ENCODE measurements around the gene ELMO1. TPM values are rescaled to one million over a fixed set of nuclear protein-coding genes. Genes with fewer than 3 reads are reported as not detected.

ELMO1 gene
- total RNA-seq, 2 donors from 2014 or later = 10.9 to 56.0 TPM

DNA sequence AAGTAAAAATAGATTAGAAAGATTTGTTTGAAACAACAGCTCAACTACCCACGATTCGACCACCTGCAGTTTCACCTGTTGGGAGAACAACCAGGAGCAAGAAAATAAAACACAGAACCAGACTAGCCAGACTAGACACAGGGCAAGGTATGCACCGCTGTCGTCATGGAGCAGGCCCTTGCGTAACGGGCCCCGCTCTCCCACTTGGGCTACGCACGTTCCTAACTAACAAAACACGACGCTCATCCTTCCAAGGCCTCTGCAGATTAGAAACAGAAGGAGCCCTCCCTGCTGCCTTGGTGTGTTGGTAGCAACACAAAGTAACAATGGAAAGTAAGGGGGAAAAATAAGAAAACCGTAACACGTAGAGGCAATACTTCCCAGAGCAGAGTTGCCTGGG is 45.1 kb upstream of the ELMO1 start:
- Histone ChIP-seq H3K27ac (no peak overlapping the region), H3K4me3 (no peak overlapping the region), H3K27me3 (no peaks in the 10 kb centered on the region), H3K36me3 (replicated peaks in 1 of 2; ENCODE audit: insufficient read depth in 1 of 2, low read depth in 2 of 2) (no peaks in the 10 kb centered on the region), H3K4me1 (no peaks in the 10 kb centered on the region), H3K9me3 (no peaks in the 10 kb centered on the region)
- DNase-seq (no peak), ATAC-seq (no peak)
- TF ChIP-seq CTCF (IDR thresholded peaks at IDR 0.05) (no peak), POLR2A (IDR thresholded peaks at IDR 0.05) (no peak)
- intact Hi-C loops (cut with DNase I) = no loop called here
- 81 to 86% methylated on average over 13 of the region's 13 CpGs for WGBS, 2 donors

GRCh38 chr7:37493123-37493522 is 44.5 kb upstream of the ELMO1 start:
- Histone ChIP-seq H3K4me3 (no peak overlapping the region), H3K27ac (no peak overlapping the region), H3K4me1 (no peaks in the 10 kb centered on the region), H3K36me3 (replicated peaks in 1 of 2; ENCODE audit: insufficient read depth in 1 of 2, low read depth in 2 of 2) (no peaks in the 10 kb centered on the region), H3K27me3 (no peaks in the 10 kb centered on the region), H3K9me3 (no peaks in the 10 kb centered on the region)
- intact Hi-C loops (cut with DNase I) = no loop called here
- TF ChIP-seq CTCF (IDR thresholded peaks at IDR 0.05) (no peak), POLR2A (IDR thresholded peaks at IDR 0.05) (no peak)
- no peak for ATAC-seq
- no peak for DNase-seq
- 39 to 40% methylated on average over 3 of the region's 3 CpGs for WGBS, 2 donors

- no peak overlapping the region for H3K27ac ChIP-seq
- H3K36me3 ChIP-seq (replicated peaks in 1 of 2; ENCODE audit: insufficient read depth in 1 of 2, low read depth in 2 of 2) = no peaks in the 10 kb centered on the region
- no peaks in the 10 kb centered on the region for H3K27me3 ChIP-seq
- no peaks in the 10 kb centered on the region for H3K4me1 ChIP-seq
- ATAC-seq (no peak), DNase-seq (no peak)
- no peaks in the 10 kb centered on the region for H3K9me3 ChIP-seq
- TF ChIP-seq POLR2A (IDR thresholded peaks at IDR 0.05) (no peak), CTCF (IDR thresholded peaks at IDR 0.05) (no peak)
- intact Hi-C loops (cut with DNase I) = no loop called here
- no peak overlapping the region for H3K4me3 ChIP-seq
- WGBS, 2 donors = 86 to 90% methylated on average over 35 of the region's 36 CpGs
Measured at GRCh38 chr7:37491919-37492694, 43.4 kb upstream of the ELMO1 start.

DNA sequence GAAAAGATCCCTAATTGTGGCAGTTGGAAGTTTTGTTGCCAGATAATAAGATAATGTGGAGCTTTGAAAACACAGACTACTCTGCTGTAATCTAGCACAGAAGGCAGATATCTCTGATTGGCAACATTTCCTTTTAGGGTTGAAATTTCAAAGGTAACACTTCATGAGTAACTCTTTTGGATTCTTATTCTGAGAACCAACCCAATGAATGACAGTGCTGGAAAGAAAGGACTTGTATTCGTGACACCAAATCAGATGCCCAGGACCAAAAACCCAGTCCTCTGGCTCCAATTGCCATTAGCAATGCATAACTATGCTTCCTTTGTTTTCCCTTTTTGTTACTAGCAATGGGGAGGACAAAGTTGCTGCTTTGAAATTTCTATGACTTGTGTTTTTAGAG is 41.0 kb upstream of the ELMO1 start:
- WGBS, 2 donors = 63 to 69% methylated on average over 1 of the region's 1 CpG
- Histone ChIP-seq H3K36me3 (replicated peaks in 1 of 2; ENCODE audit: insufficient read depth in 1 of 2, low read depth in 2 of 2) (no peaks in the 10 kb centered on the region), H3K27me3 (no peaks in the 10 kb centered on the region), H3K4me1 (no peaks in the 10 kb centered on the region), H3K27ac (no peak overlapping the region), H3K9me3 (no peaks in the 10 kb centered on the region), H3K4me3 (no peak overlapping the region)
- TF ChIP-seq CTCF (IDR thresholded peaks at IDR 0.05) = no peak
- TF ChIP-seq POLR2A (IDR thresholded peaks at IDR 0.05) = no peak
- ATAC-seq = no peak
- no peak for DNase-seq
- intact Hi-C loops (cut with DNase I) = no loop called here

GRCh38 chr7:37488163-37488764 is 39.6 kb upstream of the ELMO1 start:
- no peak for ATAC-seq
- intact Hi-C loops (cut with DNase I) = no loop called here
- no peak for TF ChIP-seq POLR2A (IDR thresholded peaks at IDR 0.05)
- no peak for TF ChIP-seq CTCF (IDR thresholded peaks at IDR 0.05)

More at GRCh38 chr7:37488163-37488764, 39.6 kb upstream of the ELMO1 start:
- Histone ChIP-seq H3K27ac (no peak overlapping the region), H3K36me3 (replicated peaks in 1 of 2; ENCODE audit: insufficient read depth in 1 of 2, low read depth in 2 of 2) (no peaks in the 10 kb centered on the region), H3K9me3 (no peaks in the 10 kb centered on the region), H3K4me3 (no peak overlapping the region), H3K27me3 (no peaks in the 10 kb centered on the region), H3K4me1 (no peaks in the 10 kb centered on the region)
- no peak for DNase-seq
- WGBS, 2 donors = 87 to 98% methylated on average over 3 of the region's 3 CpGs

All from body of pancreas (tissue), 4 donors.